SK-N-SH treated with all-trans-retinoic acid at 6 μM for 48 hours (cell line): ENCODE data around the gene PTPRG.

ENCODE experiments used
- ATAC-seq: fragments of 200-7000 bp; cut with Tn5 transposase; 3 replicates; pipeline ENCODE4 v1.9.1; 2020; ENCODE audit warnings: mild to moderate bottlenecking, moderate library complexity
- ARNTL ChIP-seq: fragments of 450-650 bp; formaldehyde crosslinking; IDR thresholded peaks from 2 replicates; pipeline ENCODE4 v1.5.0; 2020; ENCODE audit warnings: low read depth, mild to moderate bottlenecking, moderate library complexity, borderline replicate concordance
- BACH2 ChIP-seq: fragments of 250-450 bp; sonication (Bioruptor Pico); IDR thresholded peaks from 2 replicates; pipeline ENCODE4 v1.9.0; 2021; ENCODE audit warnings: mild to moderate bottlenecking, borderline replicate concordance
- CREB5 ChIP-seq: fragments of 250-450 bp; sonication (Bioruptor Pico); IDR thresholded peaks from 2 replicates; pipeline ENCODE4 v1.5.1; 2020; ENCODE audit warnings: low read depth, mild to moderate bottlenecking, moderate library complexity
- CSDC2 ChIP-seq: fragments of 250-450 bp; sonication (Bioruptor Pico); IDR thresholded peaks from 2 replicates; pipeline ENCODE4 v1.5.0; 2020; ENCODE audit warnings: mild to moderate bottlenecking, moderate library complexity
- ESRRG ChIP-seq: fragments of 250-450 bp; sonication (Bioruptor Pico); IDR thresholded peaks from 2 replicates; pipeline ENCODE4 v1.6.1; 2021; ENCODE audit warnings: mild to moderate bottlenecking
- GLIS3 ChIP-seq: fragments of 250-450 bp; sonication (Bioruptor Pico); IDR thresholded peaks from 2 replicates; pipeline ENCODE4 v1.5.0; 2020; ENCODE audit warnings: mild to moderate bottlenecking, moderate library complexity
- ISL1 ChIP-seq: fragments of 250-450 bp; sonication (Bioruptor Pico); IDR thresholded peaks from 2 replicates; pipeline ENCODE4 v2.1.2; 2022; ENCODE audit warnings: mild to moderate bottlenecking, moderate library complexity
- OSR1 ChIP-seq: fragments of 250-450 bp; sonication (Bioruptor Pico); IDR thresholded peaks from 2 replicates; pipeline ENCODE4 v1.8.0; 2022; ENCODE audit warnings: moderate library complexity, mild to moderate bottlenecking, inconsistent platforms
- PPARA ChIP-seq: fragments of 250-450 bp; sonication (Bioruptor Pico); IDR thresholded peaks from 2 replicates; pipeline ENCODE4 v1.5.0; 2020; ENCODE audit warnings: mild to moderate bottlenecking, borderline replicate concordance
- RARB ChIP-seq: fragments of 250-450 bp; sonication (Bioruptor Pico); IDR thresholded peaks from 2 replicates; pipeline ENCODE4 v1.8.0; 2021; ENCODE audit warnings: mild to moderate bottlenecking, moderate library complexity
- SNAI2 ChIP-seq: fragments of 250-450 bp; sonication (Bioruptor Pico); IDR thresholded peaks from 2 replicates; pipeline ENCODE4 v1.5.0; 2020; ENCODE audit warnings: mild to moderate bottlenecking, moderate library complexity
- TOX ChIP-seq: fragments of 250-450 bp; sonication (Bioruptor Pico); IDR thresholded peaks from 2 replicates; pipeline ENCODE4 v1.8.0; 2021; ENCODE audit warnings: mild to moderate bottlenecking, moderate library complexity, borderline replicate concordance
- TSHZ2 ChIP-seq: fragments of 250-450 bp; sonication (Bioruptor Pico); IDR thresholded peaks from 2 replicates; pipeline ENCODE4 v1.5.0; 2020; ENCODE audit warnings: mild to moderate bottlenecking, moderate library complexity
- ZFP3 ChIP-seq: fragments of 250-450 bp; sonication (Bioruptor Pico); IDR thresholded peaks from 2 replicates; pipeline ENCODE4 v1.5.0; 2020; ENCODE audit warnings: mild to moderate bottlenecking, moderate library complexity
- ZFP30 ChIP-seq: fragments of 450-650 bp; formaldehyde crosslinking; IDR thresholded peaks from 2 replicates; pipeline ENCODE4 v1.5.0; 2022; ENCODE audit warnings: mild to moderate bottlenecking, moderate library complexity
- ZNF565 ChIP-seq: fragments of 450-650 bp; formaldehyde crosslinking; conservative IDR thresholded peaks from 2 replicates; pipeline ENCODE4 v1.5.0; 2020; ENCODE audit warnings: low read depth, mild to moderate bottlenecking, moderate library complexity
- ZNF70 ChIP-seq: fragments of 450-650 bp; formaldehyde crosslinking; IDR thresholded peaks from 2 replicates; pipeline ENCODE4 v1.5.0; 2020; ENCODE audit warnings: mild to moderate bottlenecking, moderate library complexity
- TF ChIP-seq, protein P1 (sequence below): fragments of 250-450 bp; sonication (Bioruptor Pico); IDR thresholded peaks from 2 replicates; pipeline ENCODE4 v1.8.0; 2021; ENCODE audit warnings: low read depth, mild to moderate bottlenecking, moderate library complexity, borderline replicate concordance
- TF ChIP-seq, protein P2 (sequence below): fragments of 250-450 bp; sonication (Bioruptor Pico); IDR thresholded peaks from 2 replicates; pipeline ENCODE4 v1.5.1; 2021; ENCODE audit warnings: mild to moderate bottlenecking, moderate library complexity
- TF ChIP-seq, protein P3 (sequence below): fragments of 250-450 bp; sonication (Bioruptor Pico); IDR thresholded peaks from 2 replicates; pipeline ENCODE4 v1.8.0; 2020; ENCODE audit warnings: mild to moderate bottlenecking, moderate library complexity, borderline replicate concordance

The PTPRG gene

DNA sequence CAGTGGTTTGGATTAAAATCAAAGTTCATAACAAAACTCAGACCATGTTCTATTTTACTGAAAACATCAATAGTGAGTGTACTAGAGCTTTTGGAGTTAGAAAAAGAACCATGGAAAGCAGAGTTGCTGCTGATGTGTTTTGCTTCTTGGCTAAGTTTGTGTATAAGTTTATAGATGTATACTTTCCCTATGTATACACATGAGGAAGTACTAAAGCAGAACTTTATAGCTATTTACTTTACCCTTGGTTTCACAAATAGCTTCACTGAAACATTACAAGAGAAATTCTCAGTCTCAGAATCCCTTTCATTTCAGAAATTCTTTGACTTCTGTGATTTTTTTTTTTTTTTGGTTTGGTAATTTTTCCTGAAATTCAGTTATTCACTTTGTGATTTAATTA, 229.0 kb downstream of the PTPRG start:
- TF ChIP-seq RARB = no peak
- TF ChIP-seq ISL1 (CRISPR knock-in tag) = no peak
- no peak for TF ChIP-seq ARNTL
- no peak for TF ChIP-seq TOX (CRISPR knock-in tag)
- TF ChIP-seq ZNF70 (CRISPR knock-in tag) = no peak
- TF ChIP-seq, protein P1, sequence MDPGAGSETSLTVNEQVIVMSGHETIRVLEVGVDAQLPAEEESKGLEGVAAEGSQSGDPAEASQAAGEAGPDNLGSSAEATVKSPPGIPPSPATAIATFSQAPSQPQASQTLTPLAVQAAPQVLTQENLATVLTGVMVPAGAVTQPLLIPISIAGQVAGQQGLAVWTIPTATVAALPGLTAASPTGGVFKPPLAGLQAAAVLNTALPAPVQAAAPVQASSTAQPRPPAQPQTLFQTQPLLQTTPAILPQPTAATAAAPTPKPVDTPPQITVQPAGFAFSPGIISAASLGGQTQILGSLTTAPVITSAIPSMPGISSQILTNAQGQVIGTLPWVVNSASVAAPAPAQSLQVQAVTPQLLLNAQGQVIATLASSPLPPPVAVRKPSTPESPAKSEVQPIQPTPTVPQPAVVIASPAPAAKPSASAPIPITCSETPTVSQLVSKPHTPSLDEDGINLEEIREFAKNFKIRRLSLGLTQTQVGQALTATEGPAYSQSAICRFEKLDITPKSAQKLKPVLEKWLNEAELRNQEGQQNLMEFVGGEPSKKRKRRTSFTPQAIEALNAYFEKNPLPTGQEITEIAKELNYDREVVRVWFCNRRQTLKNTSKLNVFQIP (CRISPR knock-in tag) = no peak
- TF ChIP-seq, protein P2, sequence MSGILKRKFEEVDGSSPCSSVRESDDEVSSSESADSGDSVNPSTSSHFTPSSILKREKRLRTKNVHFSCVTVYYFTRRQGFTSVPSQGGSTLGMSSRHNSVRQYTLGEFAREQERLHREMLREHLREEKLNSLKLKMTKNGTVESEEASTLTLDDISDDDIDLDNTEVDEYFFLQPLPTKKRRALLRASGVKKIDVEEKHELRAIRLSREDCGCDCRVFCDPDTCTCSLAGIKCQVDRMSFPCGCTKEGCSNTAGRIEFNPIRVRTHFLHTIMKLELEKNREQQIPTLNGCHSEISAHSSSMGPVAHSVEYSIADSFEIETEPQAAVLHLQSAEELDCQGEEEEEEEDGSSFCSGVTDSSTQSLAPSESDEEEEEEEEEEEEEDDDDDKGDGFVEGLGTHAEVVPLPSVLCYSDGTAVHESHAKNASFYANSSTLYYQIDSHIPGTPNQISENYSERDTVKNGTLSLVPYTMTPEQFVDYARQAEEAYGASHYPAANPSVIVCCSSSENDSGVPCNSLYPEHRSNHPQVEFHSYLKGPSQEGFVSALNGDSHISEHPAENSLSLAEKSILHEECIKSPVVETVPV = no peak
- TF ChIP-seq OSR1 (CRISPR knock-in tag) = no peak
- TF ChIP-seq CREB5 = no peak
- TF ChIP-seq ZFP3 = no peak
- TF ChIP-seq TSHZ2 (CRISPR knock-in tag) = no peak
- TF ChIP-seq, protein P3, sequence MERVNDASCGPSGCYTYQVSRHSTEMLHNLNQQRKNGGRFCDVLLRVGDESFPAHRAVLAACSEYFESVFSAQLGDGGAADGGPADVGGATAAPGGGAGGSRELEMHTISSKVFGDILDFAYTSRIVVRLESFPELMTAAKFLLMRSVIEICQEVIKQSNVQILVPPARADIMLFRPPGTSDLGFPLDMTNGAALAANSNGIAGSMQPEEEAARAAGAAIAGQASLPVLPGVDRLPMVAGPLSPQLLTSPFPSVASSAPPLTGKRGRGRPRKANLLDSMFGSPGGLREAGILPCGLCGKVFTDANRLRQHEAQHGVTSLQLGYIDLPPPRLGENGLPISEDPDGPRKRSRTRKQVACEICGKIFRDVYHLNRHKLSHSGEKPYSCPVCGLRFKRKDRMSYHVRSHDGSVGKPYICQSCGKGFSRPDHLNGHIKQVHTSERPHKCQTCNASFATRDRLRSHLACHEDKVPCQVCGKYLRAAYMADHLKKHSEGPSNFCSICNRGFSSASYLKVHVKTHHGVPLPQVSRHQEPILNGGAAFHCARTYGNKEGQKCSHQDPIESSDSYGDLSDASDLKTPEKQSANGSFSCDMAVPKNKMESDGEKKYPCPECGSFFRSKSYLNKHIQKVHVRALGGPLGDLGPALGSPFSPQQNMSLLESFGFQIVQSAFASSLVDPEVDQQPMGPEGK (CRISPR knock-in tag) = no peak
- TF ChIP-seq SNAI2 (CRISPR knock-in tag) = no peak
- TF ChIP-seq ZFP30 (CRISPR knock-in tag) = no peak
- TF ChIP-seq PPARA (CRISPR knock-in tag) = no peak
- no peak for TF ChIP-seq ZNF565 (CRISPR knock-in tag)
- TF ChIP-seq BACH2 (CRISPR knock-in tag) = no peak
- no peak for ATAC-seq

DNA sequence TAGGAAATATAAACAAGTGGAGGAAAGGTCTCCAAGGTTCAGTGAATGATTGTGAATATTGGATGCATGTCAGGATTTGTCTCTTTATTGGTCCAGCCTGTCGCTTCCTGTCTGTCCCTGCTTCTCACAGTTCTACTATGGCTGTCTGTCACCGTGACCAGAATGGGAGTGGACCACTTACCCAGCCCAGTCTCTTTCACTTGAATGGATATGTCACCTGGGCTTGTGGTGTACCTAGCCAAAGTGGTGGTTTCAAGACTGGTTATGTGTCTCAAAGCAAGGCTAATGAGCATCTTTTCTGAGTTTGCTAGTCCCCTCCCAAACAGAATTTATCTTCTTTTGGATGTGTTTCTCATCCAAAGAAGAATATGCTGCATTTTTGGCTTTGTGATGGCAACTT, 231.7 kb downstream of the PTPRG start:
- ATAC-seq = no peak
- TF ChIP-seq ARNTL (no peak), RARB (no peak), PPARA (CRISPR knock-in tag) (no peak), CSDC2 (CRISPR knock-in tag) (no peak), SNAI2 (CRISPR knock-in tag) (no peak)
- TF ChIP-seq, protein P1 (CRISPR knock-in tag) = no peak

- no peak for ATAC-seq
- TF ChIP-seq BACH2 (CRISPR knock-in tag) (no peak), CSDC2 (CRISPR knock-in tag) (no peak), RARB (no peak), ESRRG (CRISPR knock-in tag) (no peak), ZFP3 (no peak), TOX (CRISPR knock-in tag) (no peak), ZNF70 (CRISPR knock-in tag) (no peak), PPARA (CRISPR knock-in tag) (no peak), GLIS3 (CRISPR knock-in tag) (no peak), ARNTL (no peak), ZNF565 (CRISPR knock-in tag) (no peak), TSHZ2 (CRISPR knock-in tag) (no peak)
- TF ChIP-seq, protein P3 (CRISPR knock-in tag) = no peak
These were observed 232.2 kb downstream of the PTPRG start for GRCh38 chr3:61793521-61793920.
